Adrenal gland (tissue), 5 donors: Measurements from ENCODE around the gene THAP8.

Experiments
- POLR2A ChIP-seq, 2 donors: fragments of 450-650 bp; IDR thresholded peaks; one replicate each; pipeline ENCODE4 v1.6.1; 2017; ENCODE audit warnings: antibody characterized with exemption in 2 of 2, mild to moderate bottlenecking in 2 of 2, moderate library complexity in 1 of 2
- TF ChIP-seq, protein P1 (sequence below), 6 experiments: fragments of 450-650 bp in 4 of 6; fragments of 200-600 bp in 2 of 6; sonication (generic) in 1 of 6; IDR thresholded peaks; 1 replicate in 5 of 6; 2 replicates in 1 of 6; pipeline versions ENCODE4 v1.5.1 to v1.8.0; 2016 to 2021; ENCODE audit warnings: antibody characterized with exemption in 6 of 6, mild to moderate bottlenecking in 2 of 6, moderate library complexity in 1 of 6
- donor health status: DM: no; HTN: no; CAD: no.

DNA sequence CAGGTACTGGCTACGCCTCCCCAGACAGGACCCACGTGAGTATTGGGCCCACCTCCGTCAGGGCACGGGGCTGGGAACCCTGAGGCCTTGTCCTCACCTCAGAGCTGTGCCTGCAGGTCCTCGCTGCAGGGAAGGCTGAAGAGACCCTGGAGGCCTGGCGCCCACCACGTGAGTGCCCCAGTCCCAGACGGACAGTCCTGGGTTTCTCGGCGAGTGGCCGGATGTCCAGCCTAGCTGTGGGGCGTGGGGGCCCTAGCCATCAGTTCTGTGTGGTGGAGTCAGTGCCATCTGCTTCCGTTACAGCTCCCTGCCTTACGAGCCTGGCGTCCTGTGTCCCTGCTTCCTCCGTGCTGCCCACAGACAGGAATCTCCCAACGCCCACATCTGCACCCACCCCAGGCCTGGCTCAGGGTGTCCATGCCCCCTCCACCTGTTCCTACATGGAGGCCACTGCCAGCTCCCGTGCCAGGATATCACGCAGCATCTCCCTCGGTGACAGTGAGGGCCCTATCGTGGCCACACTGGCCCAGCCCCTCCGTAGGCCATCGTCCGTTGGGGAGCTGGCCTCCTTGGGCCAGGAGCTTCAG is 49.0 kb upstream of the THAP8 start:
- TF ChIP-seq, protein P1, sequence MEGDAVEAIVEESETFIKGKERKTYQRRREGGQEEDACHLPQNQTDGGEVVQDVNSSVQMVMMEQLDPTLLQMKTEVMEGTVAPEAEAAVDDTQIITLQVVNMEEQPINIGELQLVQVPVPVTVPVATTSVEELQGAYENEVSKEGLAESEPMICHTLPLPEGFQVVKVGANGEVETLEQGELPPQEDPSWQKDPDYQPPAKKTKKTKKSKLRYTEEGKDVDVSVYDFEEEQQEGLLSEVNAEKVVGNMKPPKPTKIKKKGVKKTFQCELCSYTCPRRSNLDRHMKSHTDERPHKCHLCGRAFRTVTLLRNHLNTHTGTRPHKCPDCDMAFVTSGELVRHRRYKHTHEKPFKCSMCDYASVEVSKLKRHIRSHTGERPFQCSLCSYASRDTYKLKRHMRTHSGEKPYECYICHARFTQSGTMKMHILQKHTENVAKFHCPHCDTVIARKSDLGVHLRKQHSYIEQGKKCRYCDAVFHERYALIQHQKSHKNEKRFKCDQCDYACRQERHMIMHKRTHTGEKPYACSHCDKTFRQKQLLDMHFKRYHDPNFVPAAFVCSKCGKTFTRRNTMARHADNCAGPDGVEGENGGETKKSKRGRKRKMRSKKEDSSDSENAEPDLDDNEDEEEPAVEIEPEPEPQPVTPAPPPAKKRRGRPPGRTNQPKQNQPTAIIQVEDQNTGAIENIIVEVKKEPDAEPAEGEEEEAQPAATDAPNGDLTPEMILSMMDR (IDR thresholded peaks at IDR 0.05) = no peak
- no peak for TF ChIP-seq POLR2A (IDR thresholded peaks at IDR 0.05)
